ENCODE results near the gene PTTG1IP.

The PTTG1IP gene

DNA sequence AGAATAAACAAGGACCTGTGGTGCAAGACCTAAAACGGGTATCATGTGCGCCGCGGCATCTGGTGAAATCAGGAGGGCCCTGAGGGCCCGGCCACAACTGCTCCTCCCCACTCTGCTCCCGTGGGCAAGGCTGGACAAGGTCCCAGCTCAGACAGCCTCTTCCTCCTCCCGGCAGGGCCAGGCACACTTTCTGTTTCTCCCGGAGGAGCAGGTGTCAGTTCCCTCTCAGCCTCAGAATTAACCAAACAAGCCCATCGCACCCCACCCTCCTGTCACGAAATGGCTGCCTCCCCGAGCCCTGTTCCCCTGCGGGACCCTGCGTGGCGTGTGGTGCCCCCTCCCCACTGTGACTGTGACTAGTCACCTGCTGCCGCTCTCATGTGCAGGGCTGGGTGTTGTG, 15.2 kb downstream of the PTTG1IP start:
- no peak for DNase-seq

DNA sequence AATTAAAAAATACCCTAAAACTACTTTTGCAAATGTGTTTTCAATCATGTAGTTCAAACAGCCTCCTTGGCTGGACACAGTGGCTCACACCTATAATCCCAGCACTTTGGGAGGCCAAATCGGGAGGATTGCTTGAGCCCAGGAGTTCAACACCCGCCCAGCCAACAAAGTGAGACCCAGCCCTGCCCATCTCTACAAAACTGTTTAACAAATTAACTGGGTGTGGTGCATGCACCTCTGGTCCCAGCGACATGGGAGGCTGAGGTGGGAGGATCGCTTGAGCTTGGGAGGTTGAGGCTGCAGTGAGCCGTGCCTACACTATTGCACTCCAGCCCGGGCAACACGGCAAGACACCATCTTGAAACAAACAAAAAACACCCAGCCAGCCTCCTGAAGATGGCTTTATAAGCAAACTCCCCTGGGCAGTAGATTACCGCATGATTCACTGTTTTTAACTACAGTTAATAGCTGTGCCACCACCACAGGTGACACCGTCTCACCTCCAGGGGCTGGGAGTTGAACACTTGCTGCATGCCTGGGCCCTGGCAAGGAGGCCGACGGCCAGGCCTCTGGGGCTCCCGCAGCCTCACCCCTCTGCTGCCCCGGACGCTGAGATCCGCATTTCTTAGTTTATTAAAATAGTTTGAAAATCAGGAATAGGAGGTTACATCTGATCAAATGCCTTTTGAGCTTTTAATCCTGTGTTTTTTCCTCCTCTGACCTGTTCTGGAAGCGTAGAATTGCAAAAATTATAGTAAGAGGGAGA, 16.2 kb downstream of the PTTG1IP start:
- no peak for DNase-seq

DNA sequence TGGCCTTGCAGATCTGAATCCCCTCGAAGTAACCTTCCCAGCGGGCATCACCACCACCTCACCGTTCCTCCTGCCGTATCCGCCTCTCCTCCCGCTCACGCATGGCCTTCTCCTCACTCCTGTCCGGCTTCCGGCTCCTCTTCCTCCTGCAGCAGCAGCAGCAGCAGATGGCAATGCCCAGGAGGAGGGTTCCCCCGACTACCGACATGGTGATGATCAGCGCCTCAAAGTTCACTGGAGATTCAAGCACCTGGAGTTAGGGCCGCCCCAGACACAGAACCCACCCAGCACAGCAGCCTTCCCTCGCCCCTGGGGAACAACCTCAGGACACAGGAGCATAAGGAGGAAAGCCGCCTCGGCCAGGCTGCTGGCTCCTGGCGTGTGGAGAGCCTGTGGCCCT, 17.4 kb downstream of the PTTG1IP start:
- DNase-seq: no peak

DNA sequence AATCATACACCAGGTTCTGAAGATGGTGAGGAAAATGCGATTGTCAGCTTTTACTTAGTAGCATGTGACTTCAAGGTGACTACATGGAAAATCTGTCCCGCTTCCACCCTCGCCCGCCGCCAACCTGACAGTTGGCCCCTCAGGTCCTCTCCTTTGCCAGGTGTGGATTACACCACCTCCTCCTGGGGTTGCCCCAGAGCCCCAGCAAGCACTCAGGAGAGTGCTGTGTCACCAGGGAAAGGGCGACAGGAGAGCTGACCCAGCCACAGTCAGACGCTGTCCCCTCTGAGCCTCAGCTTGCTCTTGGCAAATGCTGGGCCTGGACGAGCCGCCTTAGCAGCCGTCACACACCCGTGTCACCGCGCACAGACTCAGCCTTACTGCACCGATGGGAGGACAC, 17.9 kb downstream of the PTTG1IP start:
- DNase-seq: no peak

DNA sequence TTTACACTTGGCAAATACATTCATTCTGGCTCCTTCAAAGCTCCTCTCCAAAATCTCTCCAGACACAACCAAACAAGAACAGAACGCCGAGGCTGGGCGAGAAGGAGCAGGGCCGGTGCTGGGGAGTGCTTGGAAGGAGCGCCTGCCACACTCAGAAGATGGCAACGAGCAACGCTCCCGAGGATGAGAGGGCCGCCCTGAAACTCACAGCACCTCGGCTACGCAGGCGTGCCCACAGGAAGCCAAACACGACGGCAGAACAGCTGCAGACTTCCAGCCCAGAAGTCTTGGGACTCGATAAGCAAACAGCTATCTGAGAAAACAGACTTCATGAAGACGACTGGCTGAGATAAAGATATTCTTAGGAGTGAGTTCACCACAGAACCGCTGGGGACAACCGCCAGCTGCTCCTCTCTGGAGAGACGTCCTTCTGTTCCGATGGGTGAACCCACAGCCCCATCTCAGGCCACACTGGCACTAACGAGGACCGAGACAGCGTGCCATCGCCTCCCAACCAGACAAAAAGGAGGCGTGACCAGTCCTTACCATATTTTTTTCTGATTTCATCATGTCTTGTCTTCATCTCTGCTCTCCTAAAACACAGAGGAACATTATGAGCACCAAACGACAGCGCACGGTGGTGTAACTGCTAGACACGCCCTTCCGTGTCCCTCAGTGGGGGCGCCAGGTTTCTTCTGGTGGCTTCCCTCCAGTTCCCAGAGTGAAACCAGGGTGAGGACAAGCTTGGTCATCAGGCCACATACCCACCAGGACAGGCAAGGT, 18.6 kb downstream of the PTTG1IP start:
- DNase-seq: no peak

DNA sequence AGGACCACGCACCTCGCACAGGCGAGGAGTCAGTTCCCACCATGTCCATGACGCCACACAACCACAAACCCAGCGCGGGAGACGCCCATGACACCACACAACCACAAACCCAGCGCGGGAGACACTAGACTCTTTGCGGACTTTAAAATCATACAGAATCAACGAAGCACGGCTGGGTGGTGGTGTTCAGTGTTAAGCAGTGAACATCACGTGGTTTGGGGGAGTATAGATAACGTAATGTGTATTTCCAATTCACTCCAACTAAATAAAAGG, 19.2 kb downstream of the PTTG1IP start:
- DNase-seq: no peak

DNA sequence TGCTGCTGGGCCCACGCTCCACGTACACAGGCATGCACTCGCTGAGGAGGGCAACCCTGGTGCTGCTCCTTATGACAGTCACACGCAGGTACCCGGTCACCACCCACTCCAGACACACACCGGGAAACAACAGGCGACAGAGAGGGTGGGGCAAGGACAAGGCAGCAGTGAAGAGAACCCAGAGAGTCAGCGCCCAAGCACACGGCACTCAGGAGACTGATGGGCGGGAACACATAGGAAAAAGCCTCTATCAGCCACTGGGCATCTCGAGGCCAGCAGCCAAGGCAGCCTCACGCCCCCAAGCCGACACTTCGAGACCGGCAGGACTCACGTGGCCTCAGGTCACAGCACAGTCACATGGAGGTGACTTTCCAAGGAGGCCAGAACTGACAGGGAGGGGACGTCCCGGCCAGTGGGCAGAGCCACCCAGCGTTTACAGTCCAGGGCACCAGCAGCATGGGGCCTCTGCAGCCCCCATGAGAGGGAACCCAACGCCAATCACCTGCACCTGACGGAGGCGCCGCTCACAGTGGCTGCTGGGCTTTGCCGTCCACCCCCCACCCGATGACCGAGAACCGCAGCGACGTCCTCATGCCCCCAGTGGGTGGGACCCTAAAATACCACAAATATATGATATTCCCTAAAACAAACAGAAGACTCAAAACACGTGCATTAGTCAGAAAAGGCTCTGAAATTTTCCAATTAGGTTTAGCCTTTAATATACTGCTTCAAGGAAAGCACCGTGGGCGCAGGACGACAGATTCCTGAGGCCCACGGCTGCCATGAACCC, 19.7 kb downstream of the PTTG1IP start:
- no peak for DNase-seq

DNA sequence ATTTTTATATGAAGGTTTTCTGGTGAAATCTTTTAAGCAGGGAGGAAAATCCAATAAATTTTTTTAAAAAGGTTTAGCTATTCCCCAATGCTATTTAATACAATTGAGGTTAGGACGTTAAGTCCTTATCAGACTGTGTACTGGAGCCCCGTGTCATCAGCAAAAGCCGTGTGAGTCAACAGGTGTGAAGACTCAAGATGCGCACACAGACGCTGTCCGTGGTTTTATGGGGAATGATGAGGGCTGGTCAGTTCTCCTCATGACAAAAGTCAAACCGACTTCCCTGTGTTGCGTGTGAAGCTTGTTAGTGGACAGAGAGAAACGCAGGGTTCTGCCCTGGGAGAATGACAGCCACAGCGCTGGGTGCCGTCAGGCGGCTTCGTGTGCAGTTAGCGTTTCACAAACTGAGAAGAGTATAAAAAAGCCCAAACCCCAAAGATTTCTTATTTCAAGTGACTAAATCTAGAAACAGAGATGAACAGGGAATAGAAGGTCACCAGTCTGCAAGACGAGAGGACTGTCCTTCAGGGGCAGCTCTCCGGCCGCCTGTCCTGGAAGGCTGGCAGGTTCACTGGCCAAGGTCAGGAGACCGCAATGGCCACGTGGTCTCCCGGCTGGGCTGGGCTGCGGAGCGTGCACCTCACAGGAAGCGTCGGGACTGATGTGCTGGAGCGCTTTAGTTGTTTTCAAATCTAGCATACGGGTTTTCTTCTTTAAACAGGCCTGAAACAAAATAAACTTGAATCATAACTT, 22.4 kb downstream of the PTTG1IP start:
- DNase-seq: no peak

DNA sequence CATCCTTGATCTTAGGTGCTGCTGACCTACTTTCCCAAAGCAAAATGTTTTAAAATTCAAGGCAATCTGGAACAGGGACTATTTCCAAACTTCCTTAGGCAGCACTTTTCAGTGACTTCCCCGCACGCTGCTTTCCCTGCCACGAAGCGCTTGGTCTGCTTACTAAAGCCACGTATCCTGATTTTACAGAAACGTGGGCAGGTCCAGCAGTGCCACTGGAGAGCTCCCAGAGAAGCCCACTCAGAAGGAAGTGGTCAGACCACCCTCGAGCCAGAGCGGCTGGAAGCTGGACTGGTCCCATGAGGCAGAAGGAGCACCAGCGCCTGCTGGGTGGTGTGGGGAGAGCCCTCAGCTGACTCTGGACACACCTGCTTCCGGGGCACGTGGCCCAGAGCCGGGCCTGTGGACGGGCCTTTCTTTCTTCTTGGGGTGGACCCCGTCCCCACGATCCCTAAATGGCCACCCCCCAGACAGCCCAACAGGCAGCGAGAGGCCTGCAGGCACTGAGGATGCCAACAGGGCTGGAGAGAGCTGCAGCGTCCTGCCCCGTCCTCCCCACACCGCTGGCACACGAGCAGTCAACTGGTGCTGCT, 23.2 kb downstream of the PTTG1IP start:
- DNase-seq: no peak

DNA sequence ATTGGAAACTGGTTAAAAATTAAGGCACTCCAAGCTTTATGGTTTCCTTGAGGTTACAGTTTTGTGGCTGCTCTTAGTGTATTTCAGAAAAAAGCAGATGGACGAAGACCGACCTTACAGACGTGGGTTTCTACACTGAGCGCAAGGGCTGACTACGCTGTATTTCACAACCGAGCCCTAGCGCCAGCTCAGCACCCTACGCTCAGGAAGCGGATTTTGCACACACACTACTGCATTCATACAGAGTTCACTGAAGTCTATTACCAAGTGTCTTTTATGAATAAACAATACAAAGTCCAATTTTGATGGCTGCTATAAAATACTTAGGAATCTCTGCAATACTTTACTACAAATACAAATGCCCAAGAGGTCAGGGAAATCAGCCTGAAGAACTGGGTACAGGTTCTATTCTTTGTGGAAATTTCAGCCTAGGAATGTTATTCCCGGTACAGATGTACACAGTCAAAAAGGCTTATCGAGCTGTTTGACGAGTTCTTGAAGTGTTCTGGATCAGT, 23.8 kb downstream of the PTTG1IP start:
- no peak for DNase-seq

DNA sequence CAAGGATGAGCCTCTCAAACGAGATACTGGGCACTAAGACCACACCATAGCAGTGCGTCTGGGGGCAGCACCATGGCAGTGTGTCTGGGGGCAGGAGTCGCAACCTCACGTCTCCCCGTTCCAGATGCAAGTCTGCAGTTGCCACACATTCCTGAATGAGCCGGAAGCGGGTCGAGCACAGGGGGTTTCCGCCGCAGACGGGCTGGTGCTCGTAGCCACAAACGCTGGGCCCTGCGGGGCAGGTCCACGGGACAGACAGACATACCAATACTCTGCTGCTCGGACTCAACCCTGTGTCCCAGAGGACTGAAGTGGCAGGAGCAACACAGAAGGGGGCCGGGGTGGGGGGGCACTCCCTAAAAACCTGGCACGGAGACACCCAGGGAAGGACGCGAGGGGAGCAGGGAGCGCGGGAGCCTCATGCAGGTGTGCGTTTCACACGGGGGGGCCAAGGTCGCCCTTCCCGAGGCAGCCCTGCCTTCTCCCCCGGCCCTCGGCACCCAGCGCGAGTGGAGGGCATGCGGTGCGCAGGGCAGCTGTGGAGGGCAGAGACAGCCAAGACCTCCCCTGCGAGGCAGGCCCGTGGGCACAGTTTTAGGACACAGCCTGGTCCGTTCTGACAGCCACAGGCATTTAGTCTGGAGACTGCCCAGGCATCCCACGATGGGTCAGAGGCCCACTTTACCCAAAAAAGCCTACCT, 24.5 kb downstream of the PTTG1IP start:
- no peak for DNase-seq

DNA sequence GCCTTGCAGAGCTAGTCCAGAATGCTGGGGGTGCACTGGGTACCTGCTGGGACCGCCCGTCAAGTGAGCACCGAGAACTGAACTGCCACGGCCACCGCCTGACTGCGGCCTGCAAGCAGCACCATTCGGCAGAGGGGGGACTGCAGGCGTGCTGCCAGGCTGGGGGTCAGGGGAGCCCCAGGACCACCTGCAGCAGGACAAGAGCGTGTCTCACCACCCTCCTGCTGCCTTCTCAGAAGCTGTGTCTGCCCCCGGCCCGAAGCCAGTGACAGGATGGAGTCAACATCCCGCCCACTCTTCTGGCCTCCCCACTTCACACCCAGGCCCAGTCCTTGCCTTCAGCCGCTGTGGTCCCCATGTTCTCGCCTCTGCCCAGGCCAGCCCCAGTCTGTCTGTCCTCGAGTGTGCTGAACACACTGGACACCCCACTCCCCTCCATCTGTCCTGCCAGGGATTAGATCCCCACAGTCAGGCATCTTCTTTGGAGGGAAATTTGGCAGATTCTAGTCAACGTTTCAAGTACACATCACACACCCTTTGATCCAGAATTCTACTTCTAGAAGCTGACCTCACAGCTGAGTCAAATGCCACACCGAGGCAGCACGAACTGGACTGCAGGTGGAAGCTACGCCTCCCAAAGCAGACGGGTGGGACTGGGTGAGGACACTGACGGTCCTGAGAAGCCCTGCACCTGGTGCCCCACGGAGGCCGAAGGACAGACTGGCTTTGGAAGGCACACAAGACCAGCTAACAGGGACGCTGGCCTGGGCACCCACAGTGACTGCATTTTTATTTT, 26.0 kb downstream of the PTTG1IP start:
- no peak for DNase-seq

DNA sequence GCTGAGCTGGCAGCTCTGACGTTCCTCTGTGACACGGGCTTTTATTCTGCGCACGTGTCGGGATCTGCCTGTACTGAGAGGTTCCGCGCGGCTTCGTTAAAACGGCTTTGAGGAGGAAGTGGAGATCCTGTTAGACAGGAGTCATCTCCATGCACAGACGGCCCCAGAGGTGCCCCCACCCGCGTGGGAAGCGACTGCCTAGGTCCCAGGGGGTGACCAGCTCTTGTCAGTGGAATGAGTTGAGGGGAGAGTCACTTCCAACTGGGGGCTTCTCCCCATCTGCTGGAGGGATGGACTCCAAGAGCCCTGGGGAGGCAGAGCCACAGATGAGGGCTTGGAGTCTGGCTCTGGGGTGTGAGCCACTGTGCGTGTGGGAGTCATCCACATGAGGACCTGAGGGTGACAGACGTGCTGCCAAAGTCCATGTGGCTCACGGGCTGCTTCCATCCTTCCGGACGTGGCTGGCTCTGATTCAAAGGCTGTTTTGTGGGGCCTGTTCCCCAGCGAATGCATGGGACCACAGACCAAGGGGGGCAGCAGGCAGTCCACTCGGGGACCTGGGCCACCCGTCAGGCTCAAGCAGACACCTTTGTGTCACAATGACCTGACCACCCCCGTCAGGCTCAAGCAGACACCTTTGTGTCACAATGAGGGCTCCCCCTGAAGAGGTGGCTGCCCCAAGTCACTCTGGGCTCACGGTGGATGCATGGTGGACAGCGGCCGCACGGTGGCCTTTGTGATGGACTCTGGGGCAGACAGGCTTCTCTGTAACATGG, 26.8 kb downstream of the PTTG1IP start:
- DNase-seq: peak; percentile 47 to 66

DNA sequence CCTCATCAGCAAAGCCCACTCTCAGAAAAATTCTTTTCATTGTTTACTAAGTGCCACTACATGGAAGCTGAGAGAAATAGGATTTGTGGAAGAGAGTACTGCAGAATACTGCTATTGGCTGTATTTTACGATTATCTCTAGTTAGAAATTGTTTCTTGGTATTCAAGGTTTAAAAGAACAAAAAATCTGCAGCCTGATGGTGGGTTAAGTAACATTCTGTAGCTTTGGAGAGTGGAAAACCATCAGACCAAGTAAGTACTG, 27.3 kb downstream of the PTTG1IP start:
- no peak for DNase-seq

DNA sequence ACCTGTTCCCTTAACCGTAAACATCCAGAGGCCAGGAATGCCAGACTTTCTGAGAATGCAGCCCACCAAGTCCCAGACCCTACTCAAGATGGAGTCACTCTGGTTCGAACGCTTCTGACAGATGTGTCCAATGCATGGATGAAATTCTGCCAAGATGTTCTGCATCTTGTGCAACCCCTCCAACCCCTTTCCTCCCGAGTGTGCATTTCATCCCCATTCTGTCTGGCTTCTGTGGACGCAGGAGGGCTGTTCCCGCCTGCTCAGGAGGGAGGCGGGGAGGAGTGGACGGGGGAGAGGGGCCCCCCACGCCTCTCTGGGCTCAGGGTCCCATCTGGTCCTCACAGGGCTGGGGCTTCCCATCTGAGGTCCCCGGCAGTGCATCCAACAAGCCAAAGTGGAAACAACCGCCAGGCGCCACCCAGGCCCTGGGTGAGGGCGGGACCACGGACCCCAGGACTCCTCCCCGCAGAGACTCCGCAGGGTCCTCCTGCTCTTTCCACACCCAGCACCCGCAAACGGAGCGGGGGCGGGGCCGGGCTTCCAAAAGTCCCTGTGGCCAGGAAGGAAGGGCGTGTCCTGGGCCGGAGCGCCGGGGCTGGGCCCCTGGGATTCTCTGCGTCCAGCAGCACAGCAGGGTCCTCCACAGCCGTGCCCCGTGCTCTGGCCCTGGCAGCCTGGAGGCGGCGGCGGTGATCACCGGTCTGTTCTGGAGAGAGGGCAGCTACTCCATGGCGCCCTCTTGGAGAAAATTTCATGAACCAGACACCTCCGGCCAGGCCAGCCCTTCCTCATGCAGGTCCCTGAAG, 27.9 kb downstream of the PTTG1IP start:
- peak; percentile 77 to 83 for DNase-seq

DNA sequence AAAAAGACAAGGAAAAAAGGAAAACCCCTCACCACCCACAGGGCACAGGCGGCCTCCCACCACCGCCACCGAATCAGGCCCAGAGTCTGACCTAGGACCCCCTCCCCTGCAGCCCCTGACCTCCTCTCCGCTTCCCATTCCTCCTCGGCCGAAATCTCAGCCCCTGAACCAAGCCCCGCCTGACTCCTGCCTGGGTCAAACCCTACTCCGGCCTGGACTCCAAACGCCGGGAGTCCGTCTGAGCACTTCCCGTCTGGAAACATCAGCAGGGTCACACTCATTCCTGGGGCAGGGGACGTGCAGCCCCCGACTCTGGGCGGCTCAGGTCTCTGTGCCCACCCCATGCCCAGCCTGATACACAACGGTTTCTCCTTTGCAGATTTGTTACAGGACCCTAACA, 29.2 kb downstream of the PTTG1IP start:
- no peak for DNase-seq

DNA sequence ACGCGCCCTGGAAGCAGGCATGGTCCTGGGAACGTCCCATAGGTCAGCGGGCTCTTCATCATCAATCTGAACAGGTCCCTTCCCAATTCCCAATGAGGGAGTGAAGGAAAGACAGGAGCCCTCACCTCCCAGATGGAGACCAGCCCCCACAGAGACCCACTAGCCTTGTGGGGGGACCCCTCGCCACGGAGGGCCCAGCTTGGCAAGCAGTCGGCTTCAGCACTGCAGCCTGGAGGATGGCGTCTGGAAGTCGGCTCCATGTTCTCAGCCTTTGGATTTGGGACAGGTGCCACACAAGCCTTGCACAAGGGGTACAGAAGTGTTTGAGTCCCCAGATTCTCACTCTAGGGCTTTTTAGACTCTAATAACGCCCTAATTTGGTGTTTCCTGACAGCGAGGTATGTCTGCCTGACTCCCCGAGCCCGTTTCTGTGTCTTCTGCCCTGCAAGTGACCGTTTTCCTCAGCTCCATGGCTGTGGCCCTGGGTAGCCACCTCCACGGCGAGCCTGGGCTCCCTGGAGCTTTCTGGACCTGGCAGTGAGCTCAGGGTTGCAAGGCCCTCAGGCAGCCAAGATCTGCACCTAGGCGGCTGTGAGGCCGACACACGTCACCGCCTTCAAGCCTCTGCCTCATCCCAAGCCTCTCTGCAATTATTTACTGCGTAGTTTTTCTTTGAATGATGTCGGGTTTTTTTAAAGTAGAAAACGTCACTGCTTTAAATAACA, 30.6 kb downstream of the PTTG1IP start:
- no peak for DNase-seq

DNA sequence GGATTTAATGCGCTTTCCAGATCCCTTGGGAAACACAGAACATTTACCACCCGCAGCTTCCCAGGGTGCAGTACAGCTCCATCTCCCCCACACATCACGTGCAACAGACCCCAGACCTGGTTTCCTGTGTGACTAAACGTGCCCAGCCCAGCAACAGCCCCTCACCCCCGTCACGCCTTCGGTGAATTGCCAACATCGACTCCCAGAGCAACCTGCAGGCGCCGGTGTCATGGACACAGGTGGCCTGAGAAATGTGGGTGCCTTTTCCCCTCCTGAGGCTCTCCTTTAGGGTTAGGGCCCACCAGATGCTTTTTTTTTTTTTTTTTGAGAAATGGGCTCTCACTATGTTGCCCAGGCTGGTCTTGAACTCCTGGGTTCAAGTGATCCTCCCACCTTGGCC, 31.4 kb downstream of the PTTG1IP start:
- DNase-seq: no peak

DNA sequence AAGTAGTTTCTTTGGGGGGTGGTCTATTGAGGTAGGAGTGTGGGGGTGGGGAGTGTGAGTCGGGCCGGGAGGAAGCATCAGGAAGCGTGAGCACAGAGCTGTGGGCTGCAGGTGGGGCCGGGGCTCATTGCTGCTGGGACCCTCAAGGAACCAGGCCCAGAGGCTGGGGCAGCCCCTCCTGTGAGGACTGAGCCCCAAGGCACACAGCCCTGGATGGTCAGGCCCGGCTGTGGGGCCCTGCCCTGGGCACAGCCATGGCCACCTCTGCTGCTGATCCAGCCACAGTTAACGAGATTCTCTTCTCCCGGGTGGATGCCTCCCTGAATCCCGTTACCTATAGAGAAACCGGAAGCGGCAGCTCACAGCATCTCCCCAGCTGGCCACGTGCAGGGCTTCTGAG, 32.7 kb downstream of the PTTG1IP start:
- DNase-seq: no peak

Measured in activated CD4-positive, alpha-beta T cell treated with anti-CD3 and anti-CD28 coated beads, Interleukin-2, amount 50 U/mL, for 48 hours (primary cell).